GM12874 (cell line): ENCODE measurements around the gene PPP2R2C.

Experiments
- CTCF ChIP-seq: IDR thresholded peaks from 2 replicates; pipeline ENCODE4 v1.5.1; 2011; ENCODE audit warnings: low read depth, mild to moderate bottlenecking, control low read depth, low read length, moderate library complexity; ENCODE audit not compliant: insufficient read depth

The PPP2R2C gene

GRCh38 chr4:6339818-6340445, 132.5 kb downstream of the PPP2R2C start:
- TF ChIP-seq CTCF = no peak

GRCh38 chr4:6338951-6339817, 133.2 kb downstream of the PPP2R2C start:
- TF ChIP-seq CTCF = no peak

- TF ChIP-seq CTCF = no peak
Measured at GRCh38 chr4:6338175-6338950, 134.1 kb downstream of the PPP2R2C start.

GRCh38 chr4:6337331-6337935, 135.0 kb downstream of the PPP2R2C start:
- no peak for TF ChIP-seq CTCF

- no peak for TF ChIP-seq CTCF
Measured at GRCh38 chr4:6336166-6336565, 136.2 kb downstream of the PPP2R2C start.

GRCh38 chr4:6335040-6335590, 137.3 kb downstream of the PPP2R2C start:
- no peak for TF ChIP-seq CTCF
